NCI-H1436 treated with DMSO at 0.1 percent for 48 hours (cell line): ENCODE results near the gene SLC26A4.

ENCODE experiments used
- DNase-seq: peaks from one replicate; lab custom pipeline; 2025; lab: John Stamatoyannopoulos, UW

The SLC26A4 gene

GRCh38 chr7:107697321-107698049, 36.9 kb downstream of the SLC26A4 start:
- no peak for DNase-seq

GRCh38 chr7:107700570-107700969, 39.9 kb downstream of the SLC26A4 start:
- DNase-seq = no peak

- no peak for DNase-seq
These were observed 40.6 kb downstream of the SLC26A4 start for GRCh38 chr7:107701191-107701590.

GRCh38 chr7:107703219-107703618, 42.6 kb downstream of the SLC26A4 start:
- DNase-seq = no peak

- DNase-seq = no peak
These were observed 43.2 kb downstream of the SLC26A4 start for GRCh38 chr7:107703872-107704271.

GRCh38 chr7:107708956-107709355, 48.3 kb downstream of the SLC26A4 start:
- no peak for DNase-seq

GRCh38 chr7:107711301-107711700, 50.7 kb downstream of the SLC26A4 start:
- DNase-seq = no peak

- DNase-seq = peak; percentile 78
These were observed 51.4 kb downstream of the SLC26A4 start for GRCh38 chr7:107712025-107712424.

- DNase-seq = no peak
These were observed 52.3 kb downstream of the SLC26A4 start for GRCh38 chr7:107712896-107713295.

- DNase-seq = no peak
These were observed 54.9 kb downstream of the SLC26A4 start for GRCh38 chr7:107715531-107715930.

- DNase-seq = no peak
These were observed 58.0 kb downstream of the SLC26A4 start for GRCh38 chr7:107718456-107719193.

- DNase-seq = no peak
These were observed 60.7 kb downstream of the SLC26A4 start for GRCh38 chr7:107721286-107721685.

- DNase-seq = no peak
These were observed 62.6 kb downstream of the SLC26A4 start for GRCh38 chr7:107723255-107723654.

GRCh38 chr7:107725138-107725740, 64.6 kb downstream of the SLC26A4 start:
- DNase-seq = no peak

GRCh38 chr7:107726356-107727130, 65.9 kb downstream of the SLC26A4 start:
- DNase-seq = no peak

GRCh38 chr7:107728276-107728675, 67.6 kb downstream of the SLC26A4 start:
- DNase-seq = no peak

GRCh38 chr7:107742678-107743566, 82.3 kb downstream of the SLC26A4 start:
- peak; percentile 24 for DNase-seq

GRCh38 chr7:107743567-107744344, 83.1 kb downstream of the SLC26A4 start, which contains the start of gene CBLL1:
Gene CBLL1, plus strand, starts transcription at chr7:107744142. Its CDS starts 22 bp downstream, at chr7:107744164.
- peak; percentile 74 for DNase-seq

- no peak for DNase-seq
These were observed 83.7 kb downstream of the SLC26A4 start for GRCh38 chr7:107744345-107744750.

- no peak for DNase-seq
These were observed 85.4 kb downstream of the SLC26A4 start for GRCh38 chr7:107746006-107746405.
